DMS79 treated with DMSO at 0.1 percent for 48 hours (cell line): ENCODE data around the gene GHRHR.

Source experiments
- DNase-seq: peaks from one replicate; lab custom pipeline; 2025; lab: John Stamatoyannopoulos, UW

GHRHR gene

GRCh38 chr7:30985756-30986155 lies 22.0 kb downstream of the GHRHR start:
- DNase-seq = no peak

DNA sequence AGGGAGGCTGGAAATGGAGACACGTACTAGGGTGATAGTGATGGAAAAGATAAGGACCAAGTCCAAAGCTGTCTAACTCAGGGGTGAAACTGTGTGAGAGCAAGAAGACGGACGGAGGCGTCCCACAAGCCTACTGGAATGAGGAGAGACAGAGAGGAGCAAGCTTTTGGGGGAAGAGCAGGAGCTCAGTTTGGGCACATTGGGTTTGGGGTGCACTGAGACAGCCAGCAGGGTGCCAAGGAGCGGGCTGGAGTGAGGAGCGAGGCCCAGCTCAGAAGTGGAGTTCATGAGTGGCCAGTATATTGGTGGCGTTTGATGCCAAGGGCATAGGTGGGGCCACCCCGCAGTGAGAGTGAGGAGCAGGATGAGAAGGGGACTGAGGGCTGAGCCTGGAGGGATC lies 22.6 kb downstream of the GHRHR start:
- no peak for DNase-seq

GRCh38 chr7:30986738-30987137 lies 23.0 kb downstream of the GHRHR start:
- DNase-seq = no peak

GRCh38 chr7:30987178-30987577 lies 23.4 kb downstream of the GHRHR start:
- no peak for DNase-seq

- no peak for DNase-seq
These were observed 24.2 kb downstream of the GHRHR start for GRCh38 chr7:30987936-30988335.

- DNase-seq = no peak
These were observed 24.7 kb downstream of the GHRHR start for GRCh38 chr7:30988351-30989005.

DNA sequence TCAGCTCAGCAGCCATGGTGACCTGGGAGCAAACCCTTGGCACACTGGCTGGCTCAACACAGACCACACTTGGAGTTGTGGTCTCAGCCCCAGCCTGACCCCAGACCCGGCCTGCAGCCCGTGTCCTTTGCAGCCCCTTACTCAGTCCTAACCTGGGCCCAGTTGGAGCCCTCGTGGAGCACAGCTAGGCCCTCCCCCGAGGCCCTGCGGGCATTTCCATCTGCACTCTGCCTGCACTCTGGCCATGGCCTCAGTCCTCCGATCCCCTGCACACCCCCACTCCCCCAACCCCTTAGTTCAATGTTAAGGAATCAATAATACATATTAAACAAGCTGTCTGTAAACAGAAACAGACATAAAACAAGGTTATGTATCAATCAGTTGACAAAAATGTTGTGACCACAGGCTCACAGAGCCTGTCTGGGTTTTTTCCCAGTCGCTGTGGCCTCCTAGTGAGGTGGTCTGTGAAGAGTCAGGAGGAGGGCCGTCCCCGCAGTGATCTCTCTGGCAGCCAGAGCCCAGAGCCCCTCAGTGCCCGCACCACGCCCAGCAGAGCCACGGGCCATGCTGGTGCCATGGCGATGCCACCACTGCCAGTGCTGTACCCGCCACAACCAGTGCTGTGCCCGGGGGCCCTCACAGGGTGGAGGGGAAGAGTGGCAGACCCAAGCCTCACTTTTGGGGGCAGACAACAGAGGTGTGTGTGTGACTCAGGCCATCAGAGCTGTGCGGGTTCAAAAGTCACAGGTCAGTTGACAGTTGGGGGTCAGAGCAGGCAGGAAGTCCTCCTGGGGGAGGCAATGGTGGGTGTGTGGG lies 25.5 kb downstream of the GHRHR start:
- DNase-seq = no peak

- DNase-seq = no peak
These were observed 26.3 kb downstream of the GHRHR start for GRCh38 chr7:30989824-30990672.

GRCh38 chr7:30990673-30991170 lies 27.0 kb downstream of the GHRHR start:
- no peak for DNase-seq

DNA sequence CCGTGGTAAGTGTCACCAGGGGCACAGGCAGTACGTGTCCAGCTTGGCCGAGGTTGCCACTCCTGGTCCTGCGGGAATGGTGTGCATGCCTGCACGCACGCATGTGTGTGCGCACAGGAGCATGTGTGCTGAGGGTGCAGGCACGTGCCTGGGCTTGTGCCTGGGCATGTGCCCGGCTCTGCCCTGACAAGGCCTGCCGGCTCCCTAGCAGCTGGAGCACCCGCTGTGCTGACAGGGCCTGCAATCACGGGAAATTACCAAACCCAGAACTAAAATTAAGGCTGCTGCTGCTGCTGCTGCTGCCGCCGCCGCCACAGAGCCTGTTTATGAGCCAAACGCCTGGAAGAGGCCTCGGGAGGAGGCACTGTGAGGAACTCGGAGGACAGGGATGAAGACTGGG lies 28.7 kb downstream of the GHRHR start:
- no peak for DNase-seq

DNA sequence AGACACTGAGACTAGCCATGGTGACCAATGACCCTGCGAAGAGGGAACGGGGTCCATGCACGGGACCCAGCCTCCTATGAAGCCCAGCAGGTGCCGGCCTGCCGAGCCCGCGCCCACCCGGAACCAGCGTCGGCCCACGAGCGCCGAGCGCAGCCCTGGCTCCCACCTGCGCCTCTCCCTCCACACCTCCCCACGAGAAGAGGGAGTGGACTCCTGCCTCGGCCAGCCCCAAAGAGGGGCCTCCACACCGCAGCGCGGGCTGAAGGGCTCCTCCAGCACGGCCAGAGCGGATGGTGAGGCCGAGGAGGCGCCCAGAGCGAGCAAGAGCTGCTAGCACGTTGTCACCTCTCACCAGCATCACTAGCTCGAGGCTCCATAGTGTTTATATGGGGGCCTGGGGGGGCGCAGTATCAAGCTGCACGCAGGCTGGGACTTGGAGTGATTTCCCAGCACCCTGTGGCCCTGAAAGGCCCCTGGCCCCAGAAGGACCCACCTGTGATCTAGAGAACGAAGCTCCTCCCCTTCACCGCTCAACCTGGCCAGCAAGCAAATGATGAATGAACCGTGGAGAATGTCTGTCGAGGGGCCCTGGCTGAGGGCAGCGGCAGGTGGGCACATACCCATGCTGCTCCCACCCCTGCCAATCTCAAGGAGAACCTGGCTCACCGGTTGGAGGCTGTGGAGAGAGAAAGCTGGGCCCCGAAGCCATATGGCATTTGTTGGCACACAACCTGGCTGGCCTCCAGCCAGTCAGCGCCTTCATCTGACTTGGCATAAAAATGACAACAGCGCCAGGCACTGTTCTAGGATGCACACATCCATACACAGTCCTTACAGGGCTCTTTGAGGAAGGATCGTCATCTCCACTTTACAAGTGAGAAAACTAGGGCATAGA lies 30.7 kb downstream of the GHRHR start:
- DNase-seq = no peak

DNA sequence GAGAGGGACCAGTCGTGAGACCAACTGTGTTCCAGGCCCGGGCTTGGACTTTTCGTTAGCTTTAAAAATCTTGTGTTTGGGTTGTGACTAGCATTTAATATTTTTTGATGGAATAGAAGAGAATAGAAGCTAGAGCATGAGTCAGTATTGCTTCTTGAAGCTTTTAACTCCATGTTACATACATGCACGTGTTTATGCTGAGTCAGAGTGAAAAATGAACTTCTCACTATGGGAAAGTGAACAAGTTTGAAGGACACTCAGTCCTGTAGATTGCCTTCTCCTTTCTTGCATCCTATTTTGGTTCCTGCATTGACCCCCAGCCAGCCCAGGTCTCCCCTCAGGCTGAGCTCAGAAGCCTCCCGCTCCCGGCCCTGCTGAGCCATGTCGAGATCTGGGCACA lies 31.8 kb downstream of the GHRHR start:
- no peak for DNase-seq

GRCh38 chr7:30996256-30996655 lies 32.5 kb downstream of the GHRHR start:
- no peak for DNase-seq

GRCh38 chr7:30996883-30997282 lies 33.1 kb downstream of the GHRHR start:
- no peak for DNase-seq

DNA sequence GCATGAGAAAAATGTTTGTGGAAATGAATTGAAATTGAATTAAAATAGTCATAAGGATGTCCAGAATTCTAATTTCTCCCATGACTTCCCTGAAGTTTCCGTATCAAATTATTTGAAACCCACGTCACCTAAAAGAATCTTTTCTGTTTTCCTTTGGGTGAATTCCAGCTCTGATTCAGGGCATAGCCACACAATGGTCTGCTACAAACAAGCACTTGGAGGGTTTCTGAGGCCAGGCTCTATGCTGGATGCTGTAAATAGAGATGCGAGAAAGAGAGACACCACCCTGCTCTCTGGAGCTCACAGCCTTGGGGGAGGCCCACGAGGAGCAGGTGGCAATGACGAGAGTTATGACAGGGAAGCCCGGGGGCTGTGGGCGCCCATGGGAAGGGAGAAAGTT lies 33.6 kb downstream of the GHRHR start:
- DNase-seq = no peak

DNA sequence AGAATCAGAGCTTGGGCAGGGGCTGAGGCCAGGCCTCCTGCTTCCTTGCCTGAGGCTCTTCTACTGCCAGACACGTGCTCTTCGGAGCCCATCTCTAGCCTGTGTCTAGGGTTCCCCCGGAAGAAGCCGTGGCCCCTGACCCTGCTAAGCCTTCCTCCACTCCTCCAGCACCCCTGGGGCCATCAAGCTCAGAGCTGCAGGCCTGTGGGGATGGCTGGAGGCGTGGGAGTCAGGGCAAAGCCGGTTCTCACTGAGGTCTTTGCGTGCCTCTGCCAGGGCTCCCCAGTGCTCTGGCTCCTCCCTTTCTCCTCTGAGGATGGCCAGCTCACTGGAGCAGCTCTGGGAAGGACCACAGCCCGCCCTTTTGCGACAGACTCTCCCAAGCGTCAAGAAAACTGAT lies 34.4 kb downstream of the GHRHR start:
- no peak for DNase-seq

DNA sequence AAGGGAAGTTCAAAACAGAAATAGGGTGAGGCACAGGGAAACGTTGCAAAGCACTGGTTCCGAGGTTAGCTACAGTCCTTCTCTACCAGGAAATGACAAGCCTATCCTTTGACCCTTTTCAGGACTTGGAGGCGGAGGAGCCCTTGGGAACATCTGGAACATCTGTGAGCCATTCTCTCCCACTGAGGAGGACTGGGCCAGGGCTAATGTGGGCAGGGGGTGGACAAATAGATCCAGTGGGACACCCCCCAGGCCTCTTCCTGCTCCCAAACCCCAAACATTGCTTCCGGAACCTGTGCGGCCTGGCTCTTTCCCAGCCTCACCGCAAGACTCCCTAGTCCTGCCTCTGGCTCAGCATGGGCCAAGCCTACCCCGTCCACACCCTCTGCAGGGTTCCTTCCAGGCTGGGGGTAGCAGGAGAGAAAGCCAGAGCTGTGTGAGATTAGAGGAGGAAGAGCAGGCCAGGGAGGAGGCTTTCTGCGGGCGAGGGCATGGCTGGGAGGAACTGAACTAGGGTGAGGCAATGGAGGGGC lies 36.5 kb downstream of the GHRHR start:
- DNase-seq = no peak

GRCh38 chr7:31000779-31001178 lies 37.0 kb downstream of the GHRHR start:
- DNase-seq = no peak

DNA sequence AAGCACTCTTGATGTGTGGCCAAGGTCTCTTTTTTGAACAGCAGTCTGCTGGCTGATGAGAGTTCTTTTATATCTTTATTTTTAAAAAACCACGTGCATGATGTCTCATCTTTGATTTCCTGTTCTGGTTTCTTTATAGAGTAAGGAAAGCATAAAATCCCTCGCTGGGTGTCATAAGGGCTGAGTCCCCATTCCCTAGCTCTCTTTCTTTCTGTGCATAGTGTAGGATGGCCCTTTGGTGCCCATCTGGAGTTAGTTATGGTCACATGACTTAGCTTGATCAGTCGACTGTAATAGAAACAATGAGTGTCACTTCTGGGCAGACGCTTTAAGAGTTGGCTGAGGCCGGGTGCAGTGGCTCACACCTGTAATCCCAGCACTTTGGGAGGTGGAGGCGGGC lies 38.5 kb downstream of the GHRHR start:
- DNase-seq = no peak

GRCh38 chr7:31003097-31003496 lies 39.3 kb downstream of the GHRHR start:
- DNase-seq = no peak

DNA sequence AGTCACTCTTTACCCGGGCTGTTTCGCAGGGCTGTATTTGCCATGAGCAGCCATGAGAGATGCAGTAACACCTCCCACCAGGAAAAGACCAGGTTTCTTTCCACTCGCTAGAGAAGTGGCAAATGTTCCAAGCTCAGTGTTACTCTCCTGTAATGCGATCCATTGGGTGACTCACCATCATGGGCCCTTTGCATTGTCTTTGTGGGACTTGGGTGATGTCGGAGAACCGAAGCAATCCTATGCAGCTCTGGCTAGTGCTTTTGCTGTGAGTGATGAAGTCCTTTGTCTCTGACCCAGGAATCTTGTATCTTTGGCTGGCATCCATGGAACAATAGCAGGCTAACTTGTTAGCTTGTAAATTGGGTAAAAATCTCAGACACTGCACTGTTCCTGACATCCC lies 40.0 kb downstream of the GHRHR start:
- no peak for DNase-seq
